Measurements from ENCODE around the gene PAFAH1B2. TPM values are rescaled to one million over a fixed set of nuclear protein-coding genes. Genes with fewer than 3 reads are reported as not detected.
"Not testable (repeated sequence)": the region's sequence is repeated elsewhere in the genome, so short reads cannot be mapped to it uniquely, and the experiment has no call there.

The PAFAH1B2 gene
- total and polyA plus RNA-seq, 8 donors, result 14.9 to 174 (median 32.0) TPM

DNA sequence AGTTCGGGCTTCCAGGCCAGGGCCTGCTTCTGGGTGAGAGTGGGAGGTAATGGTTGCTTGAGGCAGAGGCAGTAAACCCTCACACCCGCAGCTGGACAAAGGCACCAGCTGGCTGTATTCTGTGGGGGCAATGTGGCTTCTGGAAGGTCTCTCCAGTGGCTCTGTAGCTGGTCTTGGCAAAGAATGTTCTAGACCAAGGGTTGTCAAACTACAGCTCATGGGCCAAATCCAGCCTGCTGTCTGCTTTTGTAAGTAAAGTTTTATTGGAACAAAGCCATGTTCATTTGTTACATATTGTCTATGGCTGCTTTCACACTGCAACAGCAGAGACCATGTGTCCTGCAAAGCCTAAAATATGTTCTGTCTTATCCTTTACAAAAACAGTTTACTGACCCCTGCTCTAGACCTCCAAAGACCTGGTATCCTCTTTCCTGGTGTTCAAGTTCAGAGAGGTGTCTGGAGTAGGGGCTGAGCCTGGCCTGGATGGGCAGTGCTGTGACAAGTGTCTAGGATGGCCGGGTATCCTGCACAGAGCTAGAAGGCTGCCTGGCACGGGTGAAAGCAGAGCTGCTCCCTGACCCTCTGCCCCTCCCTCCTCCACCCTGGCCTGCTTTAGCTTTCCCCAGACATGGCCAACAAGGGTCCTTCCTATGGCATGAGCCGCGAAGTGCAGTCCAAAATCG lies 58.4 kb downstream of the PAFAH1B2 start:
- H3K27me3 ChIP-seq, result no peaks in the 10 kb centered on the region
- 65 to 79% (median 73%) methylated on average over 7 of the region's 7 CpGs for WGBS, 5 donors
- peaks cover 13 to 49% (median 38%) of the 10 kb centered on the region in 4 donors for H3K36me3 ChIP-seq
- TF ChIP-seq EP300 (IDR thresholded peaks at IDR 0.05) (no peak), POLR2A (IDR thresholded peaks at IDR 0.05) (no peak), POLR2AphosphoS5 (IDR thresholded peaks at IDR 0.05) (no peak)
- TF ChIP-seq, protein P1, sequence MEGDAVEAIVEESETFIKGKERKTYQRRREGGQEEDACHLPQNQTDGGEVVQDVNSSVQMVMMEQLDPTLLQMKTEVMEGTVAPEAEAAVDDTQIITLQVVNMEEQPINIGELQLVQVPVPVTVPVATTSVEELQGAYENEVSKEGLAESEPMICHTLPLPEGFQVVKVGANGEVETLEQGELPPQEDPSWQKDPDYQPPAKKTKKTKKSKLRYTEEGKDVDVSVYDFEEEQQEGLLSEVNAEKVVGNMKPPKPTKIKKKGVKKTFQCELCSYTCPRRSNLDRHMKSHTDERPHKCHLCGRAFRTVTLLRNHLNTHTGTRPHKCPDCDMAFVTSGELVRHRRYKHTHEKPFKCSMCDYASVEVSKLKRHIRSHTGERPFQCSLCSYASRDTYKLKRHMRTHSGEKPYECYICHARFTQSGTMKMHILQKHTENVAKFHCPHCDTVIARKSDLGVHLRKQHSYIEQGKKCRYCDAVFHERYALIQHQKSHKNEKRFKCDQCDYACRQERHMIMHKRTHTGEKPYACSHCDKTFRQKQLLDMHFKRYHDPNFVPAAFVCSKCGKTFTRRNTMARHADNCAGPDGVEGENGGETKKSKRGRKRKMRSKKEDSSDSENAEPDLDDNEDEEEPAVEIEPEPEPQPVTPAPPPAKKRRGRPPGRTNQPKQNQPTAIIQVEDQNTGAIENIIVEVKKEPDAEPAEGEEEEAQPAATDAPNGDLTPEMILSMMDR (IDR thresholded peaks at IDR 0.05), result no peak
- peaks cover 13 to 68% (median 47%) of the 10 kb centered on the region in 4 donors for H3K4me1 ChIP-seq
- intact Hi-C loops (cut with DNase I; ENCODE audit: low total_unique reads), result no loop called here
- peak overlapping the region; percentile 23 to 94 (median 89) for H3K27ac ChIP-seq
- no peak for DNase-seq
- H3K4me3 ChIP-seq, result peak overlapping the region; percentile 40 to 59 (median 54)
- no peaks in the 10 kb centered on the region for H3K9me3 ChIP-seq

DNA sequence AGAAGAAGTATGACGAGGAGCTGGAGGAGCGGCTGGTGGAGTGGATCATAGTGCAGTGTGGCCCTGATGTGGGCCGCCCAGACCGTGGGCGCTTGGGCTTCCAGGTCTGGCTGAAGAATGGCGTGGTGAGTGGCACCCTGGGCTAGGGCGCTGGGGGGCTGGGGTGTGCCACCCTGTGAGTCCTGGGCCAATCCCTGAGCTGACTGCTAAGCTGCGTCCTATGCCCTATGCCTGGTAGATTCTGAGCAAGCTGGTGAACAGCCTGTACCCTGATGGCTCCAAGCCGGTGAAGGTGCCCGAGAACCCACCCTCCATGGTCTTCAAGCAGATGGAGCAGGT lies 59.0 kb downstream of the PAFAH1B2 start:
- intact Hi-C loops (cut with DNase I; ENCODE audit: low total_unique reads), result no loop called here
- Histone ChIP-seq H3K27ac (peak overlapping the region; percentile 23 to 94 (median 89)), H3K36me3 (peaks cover 13 to 49% (median 38%) of the 10 kb centered on the region in 4 donors), H3K4me3 (peak overlapping the region; percentile 40 to 59 (median 54)), H3K27me3 (no peaks in the 10 kb centered on the region), H3K9me3 (no peaks in the 10 kb centered on the region), H3K4me1 (peaks cover 8 to 63% (median 42%) of the 10 kb centered on the region in 4 donors)
- TF ChIP-seq EP300 (IDR thresholded peaks at IDR 0.05) (no peak), POLR2AphosphoS5 (IDR thresholded peaks at IDR 0.05) (peak in 1 of 3 donors; percentile 19)
- DNase-seq, result no peak
- WGBS, 5 donors, result 85 to 91% (median 90%) methylated on average over 6 to 10 of the region's 10 CpGs

DNA sequence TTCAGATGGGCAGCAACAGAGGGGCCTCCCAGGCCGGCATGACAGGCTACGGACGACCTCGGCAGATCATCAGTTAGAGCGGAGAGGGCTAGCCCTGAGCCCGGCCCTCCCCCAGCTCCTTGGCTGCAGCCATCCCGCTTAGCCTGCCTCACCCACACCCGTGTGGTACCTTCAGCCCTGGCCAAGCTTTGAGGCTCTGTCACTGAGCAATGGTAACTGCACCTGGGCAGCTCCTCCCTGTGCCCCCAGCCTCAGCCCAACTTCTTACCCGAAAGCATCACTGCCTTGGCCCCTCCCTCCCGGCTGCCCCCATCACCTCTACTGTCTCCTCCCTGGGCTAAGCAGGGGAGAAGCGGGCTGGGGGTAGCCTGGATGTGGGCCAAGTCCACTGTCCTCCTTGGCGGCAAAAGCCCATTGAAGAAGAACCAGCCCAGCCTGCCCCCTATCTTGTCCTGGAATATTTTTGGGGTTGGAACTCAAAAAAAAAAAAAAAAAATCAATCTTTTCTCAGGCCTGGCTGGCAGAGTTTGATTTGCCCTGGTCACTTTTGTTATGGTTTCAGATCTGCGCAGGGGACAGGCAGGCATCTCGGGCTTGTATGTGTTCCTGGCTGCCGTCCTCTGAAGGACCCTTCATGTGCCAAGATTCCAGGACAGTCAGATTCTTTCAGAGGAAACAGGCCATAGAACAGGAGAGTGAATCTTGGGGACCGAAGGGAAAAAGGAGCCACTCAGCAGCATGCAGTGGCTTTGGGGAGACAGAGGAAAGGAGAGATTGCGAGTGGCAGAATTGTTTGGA lies 60.4 kb downstream of the PAFAH1B2 start:
- Histone ChIP-seq H3K27ac (peak overlapping the region; percentile 17 to 94 (median 89)), H3K4me3 (peak overlapping the region; percentile 40 to 59 (median 54)), H3K4me1 (peaks cover 0 to 50% (median 28%) of the 10 kb centered on the region in 4 donors), H3K9me3 (no peaks in the 10 kb centered on the region), H3K27me3 (no peaks in the 10 kb centered on the region), H3K36me3 (peaks cover 13 to 44% (median 38%) of the 10 kb centered on the region in 4 donors)
- DNase-seq, result no peak
- 69 to 82% (median 75%) methylated on average over 17 of the region's 17 CpGs for WGBS, 5 donors
- intact Hi-C loops (cut with DNase I; ENCODE audit: low total_unique reads), result no loop called here
- peak in 2 of 3 donors; percentile 4 to 22 for TF ChIP-seq POLR2AphosphoS5 (IDR thresholded peaks at IDR 0.05)
- no peak for TF ChIP-seq EP300 (IDR thresholded peaks at IDR 0.05)

DNA sequence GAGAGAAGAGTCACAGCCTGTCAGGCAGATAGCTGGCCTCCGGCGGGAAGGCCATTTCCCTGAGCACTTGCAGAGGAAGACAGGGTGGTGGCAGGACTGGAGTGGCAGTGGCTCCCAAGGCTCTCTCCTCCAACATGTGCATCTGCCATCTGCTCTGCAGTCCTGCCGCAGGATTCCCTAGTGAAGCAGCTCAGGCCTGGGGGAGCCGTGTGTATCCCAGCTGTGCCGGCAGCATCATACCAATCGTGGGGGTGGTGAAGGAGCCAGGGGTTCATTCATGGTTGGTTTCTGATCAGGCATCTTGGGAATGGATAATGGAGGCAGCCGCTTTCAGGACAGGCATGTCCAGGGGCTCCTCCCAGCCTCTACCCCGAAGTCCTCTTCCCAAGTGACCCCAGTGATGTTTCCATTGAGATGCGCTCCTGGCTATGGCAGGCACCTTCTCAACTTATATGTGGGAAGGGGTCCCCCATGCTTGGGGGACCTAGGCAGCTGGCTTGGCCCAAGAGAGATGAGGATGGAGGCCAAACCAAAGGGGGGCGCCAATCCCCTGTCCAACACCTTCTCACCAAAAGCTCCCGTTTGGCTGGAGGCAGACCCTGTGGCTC lies 61.2 kb downstream of the PAFAH1B2 start:
- H3K36me3 ChIP-seq, result peaks cover 13 to 48% (median 40%) of the 10 kb centered on the region in 4 donors
- no peak for TF ChIP-seq EP300 (IDR thresholded peaks at IDR 0.05)
- no peak for TF ChIP-seq POLR2A (IDR thresholded peaks at IDR 0.05)
- peak in 1 of 3 donors; percentile 15 for TF ChIP-seq POLR2AphosphoS5 (IDR thresholded peaks at IDR 0.05)
- 75 to 87% (median 86%) methylated on average over 10 to 11 of the region's 11 CpGs for WGBS, 5 donors
- H3K9me3 ChIP-seq, result no peaks in the 10 kb centered on the region
- H3K4me1 ChIP-seq, result peaks cover 0 to 56% (median 25%) of the 10 kb centered on the region in 4 donors
- intact Hi-C loops (cut with DNase I; ENCODE audit: low total_unique reads), result no loop called here
- DNase-seq, result no peak
- peak overlapping the region; percentile 54 to 94 (median 89) for H3K27ac ChIP-seq
- no peaks in the 10 kb centered on the region for H3K27me3 ChIP-seq
- peak overlapping the region in 1 of 4 donors; percentile 54 for H3K4me3 ChIP-seq

DNA sequence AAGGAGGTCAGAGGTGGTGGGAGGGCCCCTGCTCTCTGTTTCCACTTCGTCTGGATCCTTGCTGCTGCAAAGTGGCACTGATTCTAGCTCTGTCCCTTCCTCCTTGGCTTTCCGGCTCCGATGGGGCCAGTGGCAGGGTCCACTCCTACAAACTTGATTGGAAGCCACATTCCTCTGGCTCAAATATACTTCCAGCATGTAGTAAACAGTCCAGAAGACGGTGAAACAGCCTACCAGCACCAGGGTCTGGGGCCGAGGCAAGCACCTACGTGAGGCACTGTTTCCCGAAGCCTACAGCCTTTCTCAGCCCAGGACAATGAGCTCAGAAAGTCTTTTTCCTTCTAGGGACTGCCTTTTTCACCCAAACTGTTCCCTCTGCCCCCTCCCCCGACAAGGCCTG lies 62.0 kb downstream of the PAFAH1B2 start:
- H3K4me3 ChIP-seq; DNase-seq; H3K27me3 ChIP-seq; intact Hi-C loops (cut with DNase I; ENCODE audit: low total_unique reads); H3K9me3 ChIP-seq: not testable (repeated sequence)
- Histone ChIP-seq H3K4me1 (peaks cover 0 to 61% (median 24%) of the 10 kb centered on the region in 4 donors), H3K27ac (peak overlapping the region in 2 of 5 donors; percentile 51 to 58), H3K36me3 (peaks cover 13 to 52% (median 48%) of the 10 kb centered on the region in 4 donors)
- WGBS, 5 donors, result 60 to 78% (median 70%) methylated on average over 6 to 8 of the region's 8 CpGs
- peak; percentile 17 to 22 (median 19) for TF ChIP-seq POLR2AphosphoS5 (IDR thresholded peaks at IDR 0.05)

DNA sequence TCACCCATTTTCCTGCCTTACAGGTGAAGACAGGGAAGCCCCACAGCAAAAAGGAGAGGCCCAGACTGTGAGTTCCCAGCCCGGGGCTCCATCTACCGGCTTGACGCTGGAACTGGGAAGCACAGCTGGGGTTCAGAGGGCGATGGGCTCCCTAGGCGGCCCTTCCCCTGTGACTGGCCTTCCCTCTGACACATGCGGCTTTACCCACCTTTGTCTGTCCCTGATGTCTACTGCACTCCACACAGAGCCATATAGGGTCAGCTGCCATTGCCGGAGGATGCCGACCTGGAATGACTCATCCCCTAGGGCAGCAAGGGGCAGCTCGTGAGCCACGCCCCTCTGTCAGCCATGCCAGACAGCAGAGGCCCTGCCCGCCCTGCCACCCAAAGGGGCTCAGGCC lies 62.8 kb downstream of the PAFAH1B2 start:
- Histone ChIP-seq H3K36me3 (peaks cover 13 to 57% (median 49%) of the 10 kb centered on the region in 4 donors), H3K27ac (peak overlapping the region in 1 of 5 donors; percentile 33), H3K4me1 (peaks cover 0 to 58% (median 18%) of the 10 kb centered on the region in 4 donors)
- intact Hi-C loops (cut with DNase I; ENCODE audit: low total_unique reads); H3K9me3 ChIP-seq; DNase-seq; H3K27me3 ChIP-seq; H3K4me3 ChIP-seq: not testable (repeated sequence)
- WGBS, 5 donors, result 64 to 78% (median 73%) methylated on average over 5 to 6 of the region's 11 CpGs; no CpG with 5 or more reads in 2 of the 5 donors

DNA sequence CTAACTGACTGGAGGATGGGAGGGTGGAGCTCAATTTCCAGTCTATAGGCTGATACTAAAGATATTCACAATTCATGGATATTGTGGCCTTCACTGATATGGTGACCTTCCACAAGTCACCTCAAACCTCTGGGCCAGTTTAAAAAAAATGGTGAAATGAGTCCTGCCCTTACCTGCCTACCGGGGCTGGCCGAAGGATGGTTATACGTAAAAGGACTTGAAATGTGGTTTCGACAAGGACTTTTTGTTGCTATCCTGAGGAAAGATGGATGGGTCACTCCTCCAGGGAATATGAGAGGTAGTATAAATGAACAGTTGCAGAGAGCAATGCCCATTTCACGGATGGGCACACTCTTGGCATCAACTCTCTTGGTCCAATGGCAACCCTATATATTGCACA lies 63.4 kb downstream of the PAFAH1B2 start:
- WGBS, 5 donors, result 85 to 97% (median 93%) methylated on average over 4 to 5 of the region's 5 CpGs
- peak overlapping the region in 1 of 5 donors; percentile 43 for H3K27ac ChIP-seq
- H3K4me3 ChIP-seq; DNase-seq; H3K9me3 ChIP-seq; intact Hi-C loops (cut with DNase I; ENCODE audit: low total_unique reads); H3K27me3 ChIP-seq: not testable (repeated sequence)
- peaks cover 14 to 59% (median 49%) of the 10 kb centered on the region in 4 donors for H3K36me3 ChIP-seq
- H3K4me1 ChIP-seq, result peaks cover 0 to 52% (median 15%) of the 10 kb centered on the region in 4 donors

All from stomach (tissue), 9 donors.